Muscle of leg (tissue), 11 donors: ENCODE data around the gene CKMT1A. TPM values are rescaled to one million over a fixed set of nuclear protein-coding genes. Genes with fewer than 3 reads are reported as not detected.
"Not testable (repeated sequence)": the region's sequence is repeated elsewhere in the genome, so short reads cannot be mapped to it uniquely, and the experiment has no call there.

Experiments used
- DNase-seq: peaks from one replicate; pipeline ENCODE4 v3.0.0; 2013
- H3K27ac ChIP-seq: one replicate; pipeline ENCODE4 v1.5.1; 2013; ENCODE audit warnings: mild to moderate bottlenecking, low read length, control low read depth
- H3K27me3 ChIP-seq: one replicate; pipeline ENCODE4 v1.6.1; 2013; ENCODE audit warnings: low read length; ENCODE audit not compliant: control insufficient read depth, insufficient read depth
- H3K36me3 ChIP-seq: one replicate; pipeline ENCODE4 v1.6.1; 2013; ENCODE audit warnings: low read length; ENCODE audit not compliant: control insufficient read depth, insufficient read depth
- H3K4me1 ChIP-seq: one replicate; pipeline ENCODE4 v1.6.1; 2013; ENCODE audit warnings: low read length; ENCODE audit not compliant: control insufficient read depth, insufficient read depth
- H3K4me3 ChIP-seq: one replicate; pipeline ENCODE4 v1.5.1; 2013; ENCODE audit warnings: low read length, control low read depth
- H3K9me3 ChIP-seq: replicated peaks from 2 replicates; pipeline ENCODE4 v1.6.1; 2013; ENCODE audit warnings: low read depth, low read length; ENCODE audit not compliant: control insufficient read depth
- WGBS: methylation state at CpG from one replicate; pipeline ENCODE4 v1.1.5; 2013; ENCODE audit warnings: missing lambda C conversion rate; ENCODE audit not compliant: insufficient coverage; 5-methylcytosine and 5-hydroxymethylcytosine counted together
- polyA plus RNA-seq, 8 donors: library from polyadenylated mRNA; unstranded; fragments of 120-200 nt; gene quantifications; one replicate each; pipeline versions ENCODE4 v1.2.1 to v1.2.3, GENCODE V29; 2013; ENCODE audit warnings: inconsistent platforms in 1 of 8, low replicate concordance in 1 of 8; ENCODE audit not compliant: insufficient read length in 8 of 8, insufficient read depth in 1 of 8
- total RNA-seq: library from RNA; stranded (reverse); fragments of 120-200 nt; gene quantifications from one replicate; pipeline ENCODE4 v1.2.4, GENCODE V29; 2013

Gene CKMT1A
- total and polyA plus RNA-seq, 9 donors, result 0.35 to 0.41 (median 0.38) TPM; not detected in 6

DNA sequence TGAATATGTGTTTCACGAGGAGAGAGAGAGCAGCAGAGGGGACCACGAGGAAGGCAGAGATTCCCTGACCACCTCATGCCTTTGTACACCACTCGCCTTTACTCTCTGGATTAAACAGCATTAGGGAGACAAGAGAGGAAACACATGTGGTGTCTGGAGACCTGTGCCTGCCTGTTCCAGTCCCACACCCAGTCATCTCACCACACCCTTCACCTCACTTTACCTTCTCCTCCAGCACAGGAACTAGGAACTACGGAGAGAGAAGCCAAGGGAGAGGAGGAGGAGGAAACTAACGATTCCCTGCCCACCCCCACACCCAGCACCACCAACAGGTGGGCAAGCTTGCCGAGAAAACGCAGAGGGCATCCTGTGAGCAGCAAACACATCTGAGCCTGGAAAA lies 980 bp upstream of the CKMT1A start:
- H3K9me3 ChIP-seq, H3K27me3 ChIP-seq, H3K36me3 ChIP-seq, DNase-seq, H3K27ac ChIP-seq, H3K4me3 ChIP-seq, H3K4me1 ChIP-seq: not testable (repeated sequence)
- no CpG with 5 or more reads among the region's 7 CpGs for WGBS

- peak; percentile 3 for DNase-seq
- 60% methylated on average over 1 of the region's 7 CpGs for WGBS
- no peak overlapping the region for H3K4me3 ChIP-seq
Observed at GRCh38 chr15:43702174-43702573, 8.5 kb downstream of the CKMT1A start.

DNA sequence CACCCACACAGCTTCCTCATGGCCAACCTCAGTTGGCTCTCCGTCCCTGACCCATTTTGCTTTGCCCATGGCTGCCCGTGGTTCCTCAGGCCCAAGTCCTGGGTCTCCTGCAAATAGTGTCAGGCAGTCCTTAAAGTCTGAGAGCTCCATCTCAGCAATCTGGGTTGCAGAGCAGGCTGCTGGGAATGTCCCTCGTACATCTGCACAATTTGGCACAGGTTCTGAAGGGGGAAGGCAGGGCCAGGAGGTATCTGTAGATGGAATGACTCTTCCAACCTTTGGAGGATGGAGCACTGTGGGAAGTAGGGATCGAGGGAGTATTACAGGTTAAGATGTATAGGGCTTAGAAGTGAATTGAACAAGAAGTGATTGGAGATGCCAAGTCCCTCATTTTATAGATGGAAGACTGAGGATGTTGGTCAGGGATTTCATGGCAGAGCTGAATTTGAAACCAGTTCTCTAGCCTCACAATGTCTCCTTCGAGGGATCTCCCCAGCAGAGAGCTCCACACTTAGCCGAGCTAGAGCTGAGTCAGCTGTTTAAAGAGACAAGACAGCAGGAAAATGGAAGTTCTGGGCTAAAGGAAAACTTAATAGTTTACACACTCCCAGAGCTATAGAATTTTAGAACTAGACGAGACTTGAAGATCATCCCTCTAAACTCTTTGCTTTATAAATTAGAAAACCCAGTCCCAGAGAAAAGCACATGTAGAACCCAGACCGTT lies 9.2 kb downstream of the CKMT1A start:
- H3K9me3 ChIP-seq, result no peaks in the 10 kb centered on the region
- no peak overlapping the region for H3K27ac ChIP-seq
- H3K27me3 ChIP-seq, result no peaks in the 10 kb centered on the region
- WGBS, result 62% methylated on average over 4 of the region's 8 CpGs
- H3K4me1 ChIP-seq, result no peaks in the 10 kb centered on the region
- H3K4me3 ChIP-seq, result no peak overlapping the region
- DNase-seq, result no peak
- H3K36me3 ChIP-seq, result no peaks in the 10 kb centered on the region

More at GRCh38 chr15:43702174-43702573, 8.5 kb downstream of the CKMT1A start:
- Histone ChIP-seq H3K9me3 (no peaks in the 10 kb centered on the region), H3K27ac (no peak overlapping the region), H3K36me3 (no peaks in the 10 kb centered on the region), H3K4me1 (no peaks in the 10 kb centered on the region), H3K27me3 (no peaks in the 10 kb centered on the region)

DNA sequence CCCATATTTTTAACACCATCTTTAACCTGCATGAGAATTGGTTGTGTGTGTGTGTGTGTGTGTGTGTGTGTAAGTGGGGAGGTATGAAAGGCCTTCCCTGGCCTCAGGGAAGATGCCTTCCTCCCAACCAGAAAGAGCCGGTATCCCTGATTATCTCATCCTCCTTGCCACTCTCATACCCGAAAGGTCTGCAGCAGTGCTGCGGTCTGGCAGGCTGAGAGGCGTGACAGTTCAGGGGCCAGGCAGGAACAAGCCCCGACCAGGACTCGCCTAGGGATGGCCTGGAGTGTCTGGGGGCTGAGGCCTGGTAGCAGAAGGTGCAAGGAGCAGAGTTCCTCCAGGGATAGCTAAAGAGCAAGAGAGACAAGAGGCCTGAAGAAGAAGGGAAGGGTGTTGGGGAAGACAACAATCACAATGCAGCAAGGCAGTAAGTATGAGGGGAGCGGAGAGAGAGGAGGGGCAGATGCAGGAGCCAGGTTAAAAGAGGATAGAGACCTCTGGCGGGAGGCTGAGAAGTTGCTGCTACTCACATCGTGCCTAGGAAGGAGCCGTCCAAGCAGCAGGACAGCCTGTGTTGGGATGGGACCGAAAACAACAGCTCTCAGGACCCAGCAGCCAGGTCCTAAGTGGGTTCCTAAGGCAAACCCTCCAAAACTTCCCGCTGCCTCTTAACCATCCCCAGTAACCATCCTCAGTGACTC lies 16.9 kb downstream of the CKMT1A start:
- H3K4me1 ChIP-seq, H3K27me3 ChIP-seq: not testable (repeated sequence)
- no CpG with 5 or more reads among the region's 12 CpGs for WGBS

GRCh38 chr15:43723151-43723550 lies 29.5 kb downstream of the CKMT1A start:
- no peaks in the 10 kb centered on the region for H3K4me1 ChIP-seq
- no peak overlapping the region for H3K27ac ChIP-seq
- no peak for DNase-seq
- H3K27me3 ChIP-seq, result no peaks in the 10 kb centered on the region
- no peaks in the 10 kb centered on the region for H3K36me3 ChIP-seq
- WGBS, result 90% methylated on average over 1 of the region's 4 CpGs
- no peak overlapping the region for H3K4me3 ChIP-seq
- H3K9me3 ChIP-seq, result no peaks in the 10 kb centered on the region

More for the DNA sequence above, 16.9 kb downstream of the CKMT1A start:
- not testable (repeated sequence) for H3K9me3 ChIP-seq, H3K4me3 ChIP-seq, H3K27ac ChIP-seq, H3K36me3 ChIP-seq, DNase-seq

DNA sequence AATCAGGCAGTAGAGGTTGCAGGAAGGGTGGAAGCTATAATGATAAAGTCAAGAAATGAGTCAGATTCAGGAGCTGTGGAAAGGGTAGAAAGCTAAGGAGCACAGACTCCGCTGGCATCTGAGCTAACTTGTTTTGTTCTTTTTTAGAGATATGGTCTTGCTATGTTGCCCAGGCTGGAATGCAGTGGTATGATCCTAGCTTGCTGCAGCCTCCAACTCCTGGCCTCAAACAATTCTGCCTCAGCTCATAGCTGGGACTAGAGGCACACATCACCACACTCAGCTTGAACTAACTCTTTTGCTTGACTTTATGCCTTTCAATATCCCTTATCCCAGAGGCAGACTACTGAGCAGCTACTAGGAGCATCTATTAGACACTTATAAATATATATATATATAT lies 32.6 kb downstream of the CKMT1A start:
- no CpG with 5 or more reads among the region's 1 CpG for WGBS
- H3K4me3 ChIP-seq, H3K27ac ChIP-seq, H3K4me1 ChIP-seq, H3K9me3 ChIP-seq, DNase-seq, H3K36me3 ChIP-seq, H3K27me3 ChIP-seq: not testable (repeated sequence)

GRCh38 chr15:43728053-43728725 lies 34.5 kb downstream of the CKMT1A start:
- not testable (repeated sequence) for H3K4me3 ChIP-seq, H3K4me1 ChIP-seq, DNase-seq, H3K36me3 ChIP-seq, H3K27me3 ChIP-seq, H3K27ac ChIP-seq, H3K9me3 ChIP-seq
- WGBS, result no CpG with 5 or more reads among the region's 1 CpG

- Histone ChIP-seq H3K27me3 (peaks cover 2% of the 10 kb centered on the region), H3K4me1 (no peaks in the 10 kb centered on the region), H3K27ac (no peak overlapping the region), H3K9me3 (no peaks in the 10 kb centered on the region), H3K36me3 (no peaks in the 10 kb centered on the region), H3K4me3 (no peak overlapping the region)
- no peak for DNase-seq
- 73% methylated on average over 4 of the region's 6 CpGs for WGBS
Observed at GRCh38 chr15:43735416-43735815, 41.8 kb downstream of the CKMT1A start.

- H3K27me3 ChIP-seq, H3K4me1 ChIP-seq, H3K9me3 ChIP-seq, H3K36me3 ChIP-seq: not testable (repeated sequence)
- WGBS, result 0% methylated on average over 78 of the region's 84 CpGs
- peak; percentile 97 for DNase-seq
- peak within 1 kb of the TSS; percentile 92 for H3K27ac ChIP-seq
- peak within 1 kb of the TSS; percentile 85 for H3K4me3 ChIP-seq
Observed at GRCh38 chr15:43746245-43746902, 52.7 kb downstream of the CKMT1A start, which contains the start of gene PDIA3. Gene PDIA3, plus strand, starts transcription at chr15:43746438. Its CDS starts 102 bp downstream, at chr15:43746540.

GRCh38 chr15:43746903-43747309 lies 53.2 kb downstream of the CKMT1A start:
- H3K36me3 ChIP-seq, H3K27me3 ChIP-seq, H3K9me3 ChIP-seq, H3K4me1 ChIP-seq: not testable (repeated sequence)
- peak overlapping the region; percentile 85 for H3K4me3 ChIP-seq
- peak; percentile 48 for DNase-seq
- peak overlapping the region; percentile 92 for H3K27ac ChIP-seq
- 0% methylated on average over 4 of the region's 12 CpGs for WGBS
